Fibroblast of villous mesenchyme (primary cell): ENCODE results near the gene IFNGR1. TPM values are rescaled to one million over a fixed set of nuclear protein-coding genes. Genes with fewer than 3 reads are reported as not detected.

Experiments
- DNase-seq: peaks from one replicate; pipeline ENCODE4 v3.0.0-alpha.2; 2010; ENCODE audit warnings: low read depth
- H3K4me3 ChIP-seq: 2 replicates; pipeline ENCODE4 v1.5.1; 2011; ENCODE audit warnings: low read depth, mild to moderate bottlenecking, low read length
- CTCF ChIP-seq: IDR thresholded peaks from 2 replicates; pipeline ENCODE4 v1.5.1; 2012; ENCODE audit warnings: low read depth, mild to moderate bottlenecking, low read length; ENCODE audit not compliant: insufficient read depth
- total RNA-seq: library from RNA; depleted of rRNA; stranded (reverse); fragments of >200 nt; gene quantifications from 2 replicates; pipeline ENCODE4 v1.2.3, GENCODE V29; 2012

IFNGR1 gene
- total RNA-seq, 1 donor: 47.5 TPM

GRCh38 chr6:137248702-137249101 is 29.5 kb upstream of the IFNGR1 start:
- TF ChIP-seq CTCF: no peak
- no peak overlapping the region for H3K4me3 ChIP-seq
- no peak for DNase-seq

GRCh38 chr6:137247724-137248123 is 28.5 kb upstream of the IFNGR1 start:
- no peak for DNase-seq
- TF ChIP-seq CTCF: no peak
- no peak overlapping the region for H3K4me3 ChIP-seq

- DNase-seq: no peak
- no peak overlapping the region for H3K4me3 ChIP-seq
- TF ChIP-seq CTCF: no peak
These were observed 27.6 kb upstream of the IFNGR1 start for GRCh38 chr6:137246791-137247202.

GRCh38 chr6:137246164-137246563 is 27.0 kb upstream of the IFNGR1 start:
- DNase-seq: no peak
- no peak for TF ChIP-seq CTCF
- no peak overlapping the region for H3K4me3 ChIP-seq

GRCh38 chr6:137241481-137242038 is 22.4 kb upstream of the IFNGR1 start:
- peak; percentile 23 for DNase-seq
- H3K4me3 ChIP-seq: no peak overlapping the region
- TF ChIP-seq CTCF: no peak

DNA sequence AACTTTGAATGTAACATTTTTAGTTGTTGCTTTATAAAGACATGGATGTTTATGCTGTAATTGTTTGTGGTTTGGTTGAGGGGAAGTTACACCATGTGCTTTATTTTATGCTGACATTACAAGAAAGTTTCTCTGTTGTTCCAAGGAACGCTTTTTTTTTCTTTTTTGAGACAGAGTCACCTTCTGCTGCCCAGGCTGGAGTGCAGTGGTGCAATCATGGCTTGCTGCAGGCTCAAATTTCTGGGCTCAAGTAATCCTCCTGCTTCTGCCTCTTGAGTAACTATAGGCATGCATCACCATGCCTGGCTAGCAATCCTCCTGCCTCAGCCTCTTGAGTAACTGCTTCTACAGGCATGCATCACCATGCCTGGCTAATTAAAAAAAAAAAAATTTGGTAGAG is 21.0 kb upstream of the IFNGR1 start:
- DNase-seq: peak; percentile 90
- TF ChIP-seq CTCF: no peak
- no peak overlapping the region for H3K4me3 ChIP-seq
